ENCODE data around the gene PXDC1. TPM values are rescaled to one million over a fixed set of nuclear protein-coding genes. Genes with fewer than 3 reads are reported as not detected.
"Not testable (repeated sequence)": the region's sequence is repeated elsewhere in the genome, so short reads cannot be mapped to it uniquely, and the experiment has no call there.

Gene PXDC1
- polyA plus RNA-seq, 4 donors, result 21.6 to 97.5 (median 63.4) TPM

GRCh38 chr6:3723251-3723650 lies 28.3 kb downstream of the PXDC1 start:
- WGBS, 3 donors, result 92 to 98% (median 96%) methylated on average over 8 of the region's 8 CpGs
- Histone ChIP-seq H3K27me3 (ENCODE audit: control insufficient read depth in 3 of 3, insufficient read depth in 3 of 3, low read length in 3 of 3) (no peaks in the 10 kb centered on the region), H3K4me1 (ENCODE audit: control insufficient read depth in 3 of 3, insufficient read depth in 2 of 3, low read depth in 1 of 3, low read length in 2 of 3) (no peaks in the 10 kb centered on the region), H3K9me3 (ENCODE audit: control insufficient read depth in 2 of 2, insufficient read depth in 1 of 2, low read depth in 1 of 2, low read length in 1 of 2) (no peaks in the 10 kb centered on the region), H3K4me3 (ENCODE audit: low read depth in 1 of 3, low read length in 3 of 3) (no peak overlapping the region), H3K27ac (ENCODE audit: low read depth in 1 of 3, low read length in 2 of 3) (no peak overlapping the region), H3K36me3 (ENCODE audit: control insufficient read depth in 3 of 3, insufficient read depth in 2 of 3, low read depth in 1 of 3, low read length in 3 of 3) (peaks cover 2 to 77% (median 4%) of the 10 kb centered on the region in 3 donors)
- DNase-seq (no peak), FAIRE-seq (no peak)

- 80 to 96% (median 96%) methylated on average over 9 of the region's 9 CpGs for WGBS, 3 donors
- DNase-seq (no peak), FAIRE-seq (no peak)
- peaks cover 2 to 75% (median 4%) of the 10 kb centered on the region in 3 donors for H3K36me3 ChIP-seq (ENCODE audit: control insufficient read depth in 3 of 3, insufficient read depth in 2 of 3, low read depth in 1 of 3, low read length in 3 of 3)
- no peaks in the 10 kb centered on the region for H3K4me1 ChIP-seq (ENCODE audit: control insufficient read depth in 3 of 3, insufficient read depth in 2 of 3, low read depth in 1 of 3, low read length in 2 of 3)
- H3K9me3 ChIP-seq (ENCODE audit: control insufficient read depth in 2 of 2, insufficient read depth in 1 of 2, low read depth in 1 of 2, low read length in 1 of 2), result no peaks in the 10 kb centered on the region
- peak overlapping the region in 1 of 3 donors; percentile 12 for H3K27ac ChIP-seq (ENCODE audit: low read depth in 1 of 3, low read length in 2 of 3)
- H3K27me3 ChIP-seq (ENCODE audit: control insufficient read depth in 3 of 3, insufficient read depth in 3 of 3, low read length in 3 of 3), result no peaks in the 10 kb centered on the region
- H3K4me3 ChIP-seq (ENCODE audit: low read depth in 1 of 3, low read length in 3 of 3), result no peak overlapping the region
Observed at GRCh38 chr6:3722785-3723184, 28.7 kb downstream of the PXDC1 start.

GRCh38 chr6:3721810-3722621 lies 29.5 kb downstream of the PXDC1 start:
- DNase-seq, result no peak
- H3K4me3 ChIP-seq (ENCODE audit: low read depth in 1 of 3, low read length in 3 of 3), result no peak overlapping the region
- H3K36me3 ChIP-seq (ENCODE audit: control insufficient read depth in 3 of 3, insufficient read depth in 2 of 3, low read depth in 1 of 3, low read length in 3 of 3), result peaks cover 2 to 68% (median 4%) of the 10 kb centered on the region in 3 donors
- no peaks in the 10 kb centered on the region for H3K9me3 ChIP-seq (ENCODE audit: control insufficient read depth in 2 of 2, insufficient read depth in 1 of 2, low read depth in 1 of 2, low read length in 1 of 2)
- no peak for FAIRE-seq
- H3K4me1 ChIP-seq (ENCODE audit: control insufficient read depth in 3 of 3, insufficient read depth in 2 of 3, low read depth in 1 of 3, low read length in 2 of 3), result no peaks in the 10 kb centered on the region
- no peaks in the 10 kb centered on the region for H3K27me3 ChIP-seq (ENCODE audit: control insufficient read depth in 3 of 3, insufficient read depth in 3 of 3, low read length in 3 of 3)
- WGBS, 3 donors, result 72 to 79% (median 74%) methylated on average over 11 of the region's 11 CpGs
- H3K27ac ChIP-seq (ENCODE audit: low read depth in 1 of 3, low read length in 2 of 3), result no peak overlapping the region

- WGBS, 3 donors, result 93 to 97% (median 96%) methylated on average over 15 to 24 of the region's 24 CpGs
- FAIRE-seq; H3K27ac ChIP-seq (ENCODE audit: low read depth in 1 of 3, low read length in 2 of 3); H3K9me3 ChIP-seq (ENCODE audit: control insufficient read depth in 2 of 2, insufficient read depth in 1 of 2, low read depth in 1 of 2, low read length in 1 of 2); DNase-seq; H3K4me1 ChIP-seq (ENCODE audit: control insufficient read depth in 3 of 3, insufficient read depth in 2 of 3, low read depth in 1 of 3, low read length in 2 of 3); H3K4me3 ChIP-seq (ENCODE audit: low read depth in 1 of 3, low read length in 3 of 3); H3K27me3 ChIP-seq (ENCODE audit: control insufficient read depth in 3 of 3, insufficient read depth in 3 of 3, low read length in 3 of 3): not testable (repeated sequence)
- peaks cover 2 to 55% (median 4%) of the 10 kb centered on the region in 3 donors for H3K36me3 ChIP-seq (ENCODE audit: control insufficient read depth in 3 of 3, insufficient read depth in 2 of 3, low read depth in 1 of 3, low read length in 3 of 3)
Observed at GRCh38 chr6:3720770-3721169, 30.7 kb downstream of the PXDC1 start.

- Histone ChIP-seq H3K27me3 (ENCODE audit: control insufficient read depth in 3 of 3, insufficient read depth in 3 of 3, low read length in 3 of 3) (no peaks in the 10 kb centered on the region), H3K4me3 (ENCODE audit: low read depth in 1 of 3, low read length in 3 of 3) (no peak overlapping the region), H3K4me1 (ENCODE audit: control insufficient read depth in 3 of 3, insufficient read depth in 2 of 3, low read depth in 1 of 3, low read length in 2 of 3) (no peaks in the 10 kb centered on the region), H3K36me3 (ENCODE audit: control insufficient read depth in 3 of 3, insufficient read depth in 2 of 3, low read depth in 1 of 3, low read length in 3 of 3) (peaks cover 2 to 44% (median 4%) of the 10 kb centered on the region in 3 donors), H3K27ac (ENCODE audit: low read depth in 1 of 3, low read length in 2 of 3) (no peak overlapping the region), H3K9me3 (ENCODE audit: control insufficient read depth in 2 of 2, insufficient read depth in 1 of 2, low read depth in 1 of 2, low read length in 1 of 2) (peaks cover 0 to 3% of the 10 kb centered on the region in 2 donors)
- 78 to 82% (median 79%) methylated on average over 22 of the region's 22 CpGs for WGBS, 3 donors
- DNase-seq (no peak), FAIRE-seq (no peak)
Observed at GRCh38 chr6:3719462-3720308, 31.8 kb downstream of the PXDC1 start.

- H3K36me3 ChIP-seq (ENCODE audit: control insufficient read depth in 3 of 3, insufficient read depth in 2 of 3, low read depth in 1 of 3, low read length in 3 of 3), result peaks cover 0 to 32% (median 0%) of the 10 kb centered on the region in 3 donors
- FAIRE-seq (no peak), DNase-seq (no peak)
- no peak overlapping the region for H3K4me3 ChIP-seq (ENCODE audit: low read depth in 1 of 3, low read length in 3 of 3)
- no peaks in the 10 kb centered on the region for H3K27me3 ChIP-seq (ENCODE audit: control insufficient read depth in 3 of 3, insufficient read depth in 3 of 3, low read length in 3 of 3)
- peaks cover 0 to 11% of the 10 kb centered on the region in 2 donors for H3K9me3 ChIP-seq (ENCODE audit: control insufficient read depth in 2 of 2, insufficient read depth in 1 of 2, low read depth in 1 of 2, low read length in 1 of 2)
- 82 to 89% (median 85%) methylated on average over 5 of the region's 5 CpGs for WGBS, 3 donors
- H3K27ac ChIP-seq (ENCODE audit: low read depth in 1 of 3, low read length in 2 of 3), result no peak overlapping the region
- no peaks in the 10 kb centered on the region for H3K4me1 ChIP-seq (ENCODE audit: control insufficient read depth in 3 of 3, insufficient read depth in 2 of 3, low read depth in 1 of 3, low read length in 2 of 3)
Observed at GRCh38 chr6:3718407-3718806, 33.1 kb downstream of the PXDC1 start.

- WGBS, 3 donors, result 3 to 41% (median 3%) methylated on average over 1 of the region's 1 CpG
- peaks cover 0 to 11% of the 10 kb centered on the region in 2 donors for H3K9me3 ChIP-seq (ENCODE audit: control insufficient read depth in 2 of 2, insufficient read depth in 1 of 2, low read depth in 1 of 2, low read length in 1 of 2)
- no peak overlapping the region for H3K27ac ChIP-seq (ENCODE audit: low read depth in 1 of 3, low read length in 2 of 3)
- no peak for FAIRE-seq
- no peak for DNase-seq
- no peaks in the 10 kb centered on the region for H3K27me3 ChIP-seq (ENCODE audit: control insufficient read depth in 3 of 3, insufficient read depth in 3 of 3, low read length in 3 of 3)
- no peak overlapping the region for H3K4me3 ChIP-seq (ENCODE audit: low read depth in 1 of 3, low read length in 3 of 3)
- peaks cover 0 to 10% (median 0%) of the 10 kb centered on the region in 3 donors for H3K36me3 ChIP-seq (ENCODE audit: control insufficient read depth in 3 of 3, insufficient read depth in 2 of 3, low read depth in 1 of 3, low read length in 3 of 3)
- H3K4me1 ChIP-seq (ENCODE audit: control insufficient read depth in 3 of 3, insufficient read depth in 2 of 3, low read depth in 1 of 3, low read length in 2 of 3), result no peaks in the 10 kb centered on the region
Observed at GRCh38 chr6:3715285-3715684, 36.2 kb downstream of the PXDC1 start.

- no peak for DNase-seq
- FAIRE-seq, result no peak
- Histone ChIP-seq H3K4me3 (ENCODE audit: low read depth in 1 of 3, low read length in 3 of 3) (no peak overlapping the region), H3K4me1 (ENCODE audit: control insufficient read depth in 3 of 3, insufficient read depth in 2 of 3, low read depth in 1 of 3, low read length in 2 of 3) (no peaks in the 10 kb centered on the region), H3K27me3 (ENCODE audit: control insufficient read depth in 3 of 3, insufficient read depth in 3 of 3, low read length in 3 of 3) (no peaks in the 10 kb centered on the region), H3K9me3 (ENCODE audit: control insufficient read depth in 2 of 2, insufficient read depth in 1 of 2, low read depth in 1 of 2, low read length in 1 of 2) (peaks cover 0 to 11% of the 10 kb centered on the region in 2 donors), H3K27ac (ENCODE audit: low read depth in 1 of 3, low read length in 2 of 3) (no peak overlapping the region), H3K36me3 (ENCODE audit: control insufficient read depth in 3 of 3, insufficient read depth in 2 of 3, low read depth in 1 of 3, low read length in 3 of 3) (peaks cover 0 to 10% (median 0%) of the 10 kb centered on the region in 3 donors)
- 85 to 99% (median 93%) methylated on average over 1 of the region's 1 CpG for WGBS, 3 donors
Observed at GRCh38 chr6:3714768-3715167, 36.7 kb downstream of the PXDC1 start.
